GM10266 (cell line): Measurements from ENCODE around the gene BBS9.

Source experiments
- DNase-seq: peaks from one replicate; pipeline ENCODE4 v3.0.0; 2012; ENCODE audit errors: extremely low spot score
- TF ChIP-seq, protein P1 (sequence below): IDR thresholded peaks from 2 replicates; pipeline ENCODE4 v1.5.1; 2012; ENCODE audit warnings: mild to moderate bottlenecking, low read depth; ENCODE audit not compliant: control insufficient read depth, insufficient read depth; ENCODE audit errors: missing control alignments

Gene BBS9

DNA sequence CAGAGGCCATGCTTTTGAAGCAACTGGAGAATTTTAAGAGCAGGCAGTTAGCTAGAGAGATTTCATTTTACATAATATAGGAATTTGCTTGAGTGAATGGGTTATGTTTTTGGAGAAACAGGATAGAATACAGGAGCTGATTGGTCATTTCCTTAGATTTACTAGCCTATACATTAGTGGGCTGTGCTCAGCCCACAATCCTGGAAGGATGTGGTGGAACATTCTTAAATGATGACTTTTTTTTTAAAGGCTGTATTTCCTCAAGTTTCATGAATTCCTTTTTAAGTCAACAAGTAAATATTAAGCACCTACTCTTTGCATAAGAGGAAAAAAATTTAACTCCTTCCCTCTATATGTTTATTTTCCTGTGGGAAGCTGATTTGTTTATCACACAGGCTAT, 461.6 kb downstream of the BBS9 start:
- TF ChIP-seq, protein P1, sequence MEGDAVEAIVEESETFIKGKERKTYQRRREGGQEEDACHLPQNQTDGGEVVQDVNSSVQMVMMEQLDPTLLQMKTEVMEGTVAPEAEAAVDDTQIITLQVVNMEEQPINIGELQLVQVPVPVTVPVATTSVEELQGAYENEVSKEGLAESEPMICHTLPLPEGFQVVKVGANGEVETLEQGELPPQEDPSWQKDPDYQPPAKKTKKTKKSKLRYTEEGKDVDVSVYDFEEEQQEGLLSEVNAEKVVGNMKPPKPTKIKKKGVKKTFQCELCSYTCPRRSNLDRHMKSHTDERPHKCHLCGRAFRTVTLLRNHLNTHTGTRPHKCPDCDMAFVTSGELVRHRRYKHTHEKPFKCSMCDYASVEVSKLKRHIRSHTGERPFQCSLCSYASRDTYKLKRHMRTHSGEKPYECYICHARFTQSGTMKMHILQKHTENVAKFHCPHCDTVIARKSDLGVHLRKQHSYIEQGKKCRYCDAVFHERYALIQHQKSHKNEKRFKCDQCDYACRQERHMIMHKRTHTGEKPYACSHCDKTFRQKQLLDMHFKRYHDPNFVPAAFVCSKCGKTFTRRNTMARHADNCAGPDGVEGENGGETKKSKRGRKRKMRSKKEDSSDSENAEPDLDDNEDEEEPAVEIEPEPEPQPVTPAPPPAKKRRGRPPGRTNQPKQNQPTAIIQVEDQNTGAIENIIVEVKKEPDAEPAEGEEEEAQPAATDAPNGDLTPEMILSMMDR: no peak
- DNase-seq: no peak

DNA sequence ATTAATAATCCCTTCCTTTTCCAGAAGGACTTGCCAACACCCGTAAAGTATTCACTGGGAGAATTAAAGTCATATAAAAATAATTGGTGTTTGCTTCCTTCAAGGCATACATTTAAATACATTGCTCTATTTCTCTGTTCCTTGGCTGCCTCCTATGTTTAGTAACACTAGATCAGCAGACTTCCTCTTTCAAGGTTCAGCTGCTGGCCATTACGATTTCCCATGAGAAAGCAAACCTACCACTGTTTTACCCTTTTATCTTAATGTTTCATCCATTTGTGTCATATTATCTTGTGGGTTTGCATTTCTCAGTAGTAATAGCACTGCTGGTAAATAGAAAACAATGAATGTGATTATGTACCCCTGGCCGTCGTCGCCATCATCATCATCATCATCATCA, 462.1 kb downstream of the BBS9 start:
- DNase-seq: no peak
- TF ChIP-seq, protein P1: no peak

DNA sequence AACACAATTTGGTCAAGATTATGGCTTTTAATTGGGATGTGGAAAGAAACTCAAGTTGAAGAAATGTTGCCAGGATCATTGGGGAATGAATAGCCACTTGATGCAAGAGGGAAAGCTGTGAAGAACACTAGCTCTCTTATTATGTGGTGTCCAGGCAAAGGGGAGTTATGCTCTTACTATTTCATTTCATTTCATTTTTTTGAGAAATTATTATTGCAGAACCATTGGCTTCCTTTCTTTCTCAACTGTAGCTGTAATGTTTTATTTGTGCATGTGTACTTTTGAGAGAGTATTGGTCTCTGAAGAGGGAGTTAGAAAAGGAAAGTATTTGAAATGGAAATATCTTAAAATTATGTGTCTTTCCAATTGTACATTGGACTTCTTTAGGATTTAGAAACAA, 463.4 kb downstream of the BBS9 start:
- TF ChIP-seq, protein P1: no peak
- DNase-seq: no peak

DNA sequence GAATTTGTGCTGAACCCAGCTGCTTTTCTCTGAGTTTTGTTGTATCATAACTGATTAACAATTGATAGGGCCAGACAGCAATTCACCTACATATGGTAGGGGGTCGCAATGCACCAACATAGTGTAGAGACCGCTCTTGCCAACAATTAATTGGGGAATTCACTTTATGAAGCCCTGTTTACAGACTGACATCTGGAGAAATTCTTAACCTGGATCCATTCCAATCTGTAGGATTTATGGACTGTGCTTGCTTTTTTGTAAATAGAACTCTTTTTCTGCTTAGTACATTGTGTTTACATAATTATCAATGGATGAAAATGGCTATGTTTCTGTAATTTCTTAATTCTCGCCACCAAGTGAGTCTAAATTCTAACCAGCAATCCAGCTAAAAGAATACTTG, 464.2 kb downstream of the BBS9 start:
- TF ChIP-seq, protein P1: no peak
- no peak for DNase-seq

DNA sequence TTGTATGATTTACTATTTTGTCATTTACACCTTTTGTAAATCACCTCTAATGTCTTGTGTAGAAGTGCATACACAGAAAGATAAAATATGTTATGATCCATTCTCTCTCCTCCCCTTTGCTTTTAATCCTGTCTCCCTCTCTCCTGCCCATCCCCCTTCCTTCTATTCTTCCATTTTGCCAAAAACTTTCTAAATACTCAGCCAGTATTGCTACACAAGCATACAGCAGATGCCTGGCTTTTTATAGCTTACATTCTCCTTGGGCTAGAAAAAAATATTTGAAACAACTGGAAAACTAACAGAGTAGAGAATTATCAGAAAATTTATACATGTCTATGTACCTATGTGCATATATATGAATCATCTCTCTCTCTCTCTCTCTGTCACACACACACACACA, 467.3 kb downstream of the BBS9 start:
- TF ChIP-seq, protein P1: no peak
- DNase-seq: no peak

DNA sequence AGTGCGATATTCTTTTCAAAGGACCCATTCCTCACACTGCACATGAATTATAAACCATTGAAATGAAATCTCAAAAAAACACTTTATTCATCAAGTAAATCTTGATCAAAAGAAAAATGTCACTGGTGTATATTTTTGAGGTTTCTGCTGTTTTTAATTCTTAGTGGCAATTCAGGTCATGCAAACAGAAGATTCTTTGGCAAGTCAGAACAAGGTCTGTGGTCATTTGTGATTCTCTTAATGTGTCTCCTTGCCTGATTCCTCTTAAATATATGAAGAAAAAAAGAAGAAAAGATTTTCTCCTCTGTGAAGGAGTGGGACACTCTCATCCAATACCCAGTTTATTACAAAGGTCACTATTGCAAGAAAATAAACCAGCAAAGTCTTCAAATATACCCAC, 467.8 kb downstream of the BBS9 start:
- DNase-seq: no peak
- TF ChIP-seq, protein P1: no peak

DNA sequence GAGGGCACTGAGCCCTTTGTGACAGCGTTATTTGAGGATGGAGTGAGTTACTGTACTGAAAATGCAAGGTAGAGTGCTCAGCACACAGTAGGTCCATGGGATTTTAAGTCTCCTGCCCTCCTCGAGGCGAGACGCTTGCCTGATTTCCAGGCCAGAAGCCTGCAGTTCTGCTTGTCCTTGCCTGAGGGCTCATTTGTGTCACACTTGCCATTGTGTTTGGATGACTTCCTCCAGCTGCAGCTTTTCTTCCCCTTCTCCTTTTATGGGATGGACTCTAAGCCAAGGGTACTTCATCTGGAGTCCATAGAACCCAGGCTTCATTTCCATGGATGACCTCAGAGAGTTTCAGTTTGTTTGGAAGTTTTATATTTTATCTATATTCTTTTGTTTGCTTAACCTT, 471.7 kb downstream of the BBS9 start:
- no peak for DNase-seq
- TF ChIP-seq, protein P1: no peak
